SK-N-SH treated with all-trans-retinoic acid at 6 μM for 48 hours (cell line): ENCODE data around the gene CPNE8.

Experiments used
- BACH2 ChIP-seq: fragments of 250-450 bp; sonication (Bioruptor Pico); IDR thresholded peaks from 2 replicates; pipeline ENCODE4 v1.9.0; 2021; ENCODE audit warnings: mild to moderate bottlenecking, borderline replicate concordance
- OSR1 ChIP-seq: fragments of 250-450 bp; sonication (Bioruptor Pico); IDR thresholded peaks from 2 replicates; pipeline ENCODE4 v1.8.0; 2022; ENCODE audit warnings: moderate library complexity, mild to moderate bottlenecking, inconsistent platforms
- RARB ChIP-seq: fragments of 250-450 bp; sonication (Bioruptor Pico); IDR thresholded peaks from 2 replicates; pipeline ENCODE4 v1.8.0; 2021; ENCODE audit warnings: mild to moderate bottlenecking, moderate library complexity
- ZNF565 ChIP-seq: fragments of 450-650 bp; formaldehyde crosslinking; conservative IDR thresholded peaks from 2 replicates; pipeline ENCODE4 v1.5.0; 2020; ENCODE audit warnings: low read depth, mild to moderate bottlenecking, moderate library complexity
- TF ChIP-seq, protein P1 (sequence below): fragments of 250-450 bp; sonication (Bioruptor Pico); IDR thresholded peaks from 2 replicates; pipeline ENCODE4 v1.8.0; 2021; ENCODE audit warnings: low read depth, mild to moderate bottlenecking, moderate library complexity, borderline replicate concordance
- TF ChIP-seq, protein P2 (sequence below): fragments of 250-450 bp; sonication (Bioruptor Pico); IDR thresholded peaks from 2 replicates; pipeline ENCODE4 v1.8.0; 2020; ENCODE audit warnings: mild to moderate bottlenecking, moderate library complexity, borderline replicate concordance

DNA sequence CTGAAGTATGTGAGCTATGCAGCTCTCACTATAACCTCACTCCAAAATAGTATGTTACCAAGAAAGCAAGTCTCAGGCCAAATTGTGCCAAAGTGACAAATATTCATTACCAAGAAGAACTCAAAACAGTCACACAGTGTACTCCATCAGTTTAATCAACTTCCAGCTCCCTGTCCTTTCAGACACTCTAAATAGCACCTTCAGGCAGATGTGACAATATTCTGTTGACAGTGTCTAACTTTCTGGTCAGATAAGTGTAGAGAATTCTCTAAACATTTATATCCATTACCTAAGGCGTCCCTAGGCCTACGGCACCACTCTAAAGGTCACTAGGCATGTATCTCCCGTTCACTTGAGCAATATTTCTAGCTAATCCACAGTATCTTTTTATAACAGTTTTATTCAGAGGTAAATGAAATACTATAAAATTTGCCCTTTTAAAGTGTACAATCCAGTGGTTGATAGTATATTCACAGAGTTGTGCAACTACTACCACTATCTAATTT lies 21.7 kb downstream of the CPNE8 start:
- TF ChIP-seq ZNF565 (CRISPR knock-in tag) (no peak), OSR1 (CRISPR knock-in tag) (no peak), BACH2 (no peak), RARB (no peak)
- TF ChIP-seq, protein P1, sequence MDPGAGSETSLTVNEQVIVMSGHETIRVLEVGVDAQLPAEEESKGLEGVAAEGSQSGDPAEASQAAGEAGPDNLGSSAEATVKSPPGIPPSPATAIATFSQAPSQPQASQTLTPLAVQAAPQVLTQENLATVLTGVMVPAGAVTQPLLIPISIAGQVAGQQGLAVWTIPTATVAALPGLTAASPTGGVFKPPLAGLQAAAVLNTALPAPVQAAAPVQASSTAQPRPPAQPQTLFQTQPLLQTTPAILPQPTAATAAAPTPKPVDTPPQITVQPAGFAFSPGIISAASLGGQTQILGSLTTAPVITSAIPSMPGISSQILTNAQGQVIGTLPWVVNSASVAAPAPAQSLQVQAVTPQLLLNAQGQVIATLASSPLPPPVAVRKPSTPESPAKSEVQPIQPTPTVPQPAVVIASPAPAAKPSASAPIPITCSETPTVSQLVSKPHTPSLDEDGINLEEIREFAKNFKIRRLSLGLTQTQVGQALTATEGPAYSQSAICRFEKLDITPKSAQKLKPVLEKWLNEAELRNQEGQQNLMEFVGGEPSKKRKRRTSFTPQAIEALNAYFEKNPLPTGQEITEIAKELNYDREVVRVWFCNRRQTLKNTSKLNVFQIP (CRISPR knock-in tag) = no peak
- TF ChIP-seq, protein P2, sequence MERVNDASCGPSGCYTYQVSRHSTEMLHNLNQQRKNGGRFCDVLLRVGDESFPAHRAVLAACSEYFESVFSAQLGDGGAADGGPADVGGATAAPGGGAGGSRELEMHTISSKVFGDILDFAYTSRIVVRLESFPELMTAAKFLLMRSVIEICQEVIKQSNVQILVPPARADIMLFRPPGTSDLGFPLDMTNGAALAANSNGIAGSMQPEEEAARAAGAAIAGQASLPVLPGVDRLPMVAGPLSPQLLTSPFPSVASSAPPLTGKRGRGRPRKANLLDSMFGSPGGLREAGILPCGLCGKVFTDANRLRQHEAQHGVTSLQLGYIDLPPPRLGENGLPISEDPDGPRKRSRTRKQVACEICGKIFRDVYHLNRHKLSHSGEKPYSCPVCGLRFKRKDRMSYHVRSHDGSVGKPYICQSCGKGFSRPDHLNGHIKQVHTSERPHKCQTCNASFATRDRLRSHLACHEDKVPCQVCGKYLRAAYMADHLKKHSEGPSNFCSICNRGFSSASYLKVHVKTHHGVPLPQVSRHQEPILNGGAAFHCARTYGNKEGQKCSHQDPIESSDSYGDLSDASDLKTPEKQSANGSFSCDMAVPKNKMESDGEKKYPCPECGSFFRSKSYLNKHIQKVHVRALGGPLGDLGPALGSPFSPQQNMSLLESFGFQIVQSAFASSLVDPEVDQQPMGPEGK = no peak
